Neuronal stem cell (in vitro differentiated cells): ENCODE measurements around the gene MSMO1.
A peak's percentile ranks its signal among the peaks of the same experiment; 100 is the strongest.

Experiments used
- DNase-seq: peaks from one replicate; pipeline ENCODE4 v3.0.0-alpha.2; 2013; ENCODE audit warnings: low spot score
- H2AFZ ChIP-seq: one replicate; pipeline ENCODE4 v1.6.1; 2013; ENCODE audit warnings: mild to moderate bottlenecking, low read length, inconsistent platforms
- H2AK5ac ChIP-seq: 2 replicates; pipeline ENCODE4 v1.6.1; 2013; ENCODE audit warnings: low read depth, mild to moderate bottlenecking, inconsistent platforms, low read length, moderate library complexity, mixed read lengths
- H2BK120ac ChIP-seq: 2 replicates; pipeline ENCODE4 v1.6.1; 2013; ENCODE audit warnings: low read depth, mild to moderate bottlenecking, inconsistent platforms, low read length, moderate library complexity, mixed read lengths
- H2BK12ac ChIP-seq: one replicate; pipeline ENCODE4 v1.6.1; 2013; ENCODE audit warnings: low read length, inconsistent platforms
- H2BK15ac ChIP-seq: 2 replicates; pipeline ENCODE4 v1.6.1; 2013; ENCODE audit warnings: mild to moderate bottlenecking, low read length, inconsistent platforms, mixed read lengths
- H2BK5ac ChIP-seq: one replicate; pipeline ENCODE4 v1.6.1; 2013; ENCODE audit warnings: inconsistent platforms, mild to moderate bottlenecking, low read length, moderate library complexity
- H3K14ac ChIP-seq: one replicate; pipeline ENCODE4 v1.6.1; 2013; ENCODE audit warnings: low read length, inconsistent platforms
- H3K18ac ChIP-seq: 2 replicates; pipeline ENCODE4 v1.6.1; 2013; ENCODE audit warnings: low read length, inconsistent platforms
- H3K23ac ChIP-seq: 2 replicates; pipeline ENCODE4 v1.6.1; 2013; ENCODE audit warnings: low read depth, mild to moderate bottlenecking, mixed read lengths, low read length, inconsistent platforms; ENCODE audit not compliant: poor library complexity
- H3K27ac ChIP-seq: replicated peaks from 3 replicates; pipeline ENCODE4 v1.5.1; 2013; ENCODE audit warnings: low read length, inconsistent platforms
- H3K27me3 ChIP-seq, 3 experiments: 2 replicates each; pipeline ENCODE4 v1.6.1; 2013; ENCODE audit warnings: low read length in 3 of 3, mild to moderate bottlenecking in 2 of 3, inconsistent platforms in 1 of 3, low read depth in 1 of 3, mixed read lengths in 1 of 3, moderate library complexity in 1 of 3; ENCODE audit not compliant: control insufficient read depth in 3 of 3, insufficient read depth in 3 of 3
- H3K36me3 ChIP-seq, 2 donors: replicated peaks in 1 of 2; 2 replicates each; pipeline ENCODE4 v1.6.1; 2013; ENCODE audit warnings: low read length in 2 of 2; ENCODE audit not compliant: control insufficient read depth in 2 of 2, insufficient read depth in 2 of 2
- H3K4ac ChIP-seq: 2 replicates; pipeline ENCODE4 v1.6.1; 2013; ENCODE audit warnings: inconsistent platforms, mild to moderate bottlenecking, low read length, moderate library complexity
- H3K4me1 ChIP-seq, 2 donors: 1 replicate in 1 of 2; 2 replicates in 1 of 2; pipeline ENCODE4 v1.6.1; 2013; ENCODE audit warnings: low read length in 2 of 2, low read depth in 1 of 2; ENCODE audit not compliant: control insufficient read depth in 2 of 2, insufficient read depth in 1 of 2
- H3K4me2 ChIP-seq: one replicate; pipeline ENCODE4 v1.6.1; 2013; ENCODE audit warnings: mild to moderate bottlenecking, low read length, inconsistent platforms; ENCODE audit not compliant: insufficient read depth, poor library complexity, severe bottlenecking
- H3K4me3 ChIP-seq, 2 donors: 2 replicates each; pipeline ENCODE4 v1.5.1; 2013; ENCODE audit warnings: low read length in 2 of 2, mild to moderate bottlenecking in 2 of 2, inconsistent platforms in 1 of 2, moderate library complexity in 1 of 2
- H3K79me1 ChIP-seq: one replicate; pipeline ENCODE4 v1.6.1; 2013; ENCODE audit warnings: low read depth, mild to moderate bottlenecking, inconsistent platforms, low read length, moderate library complexity
- H3K9ac ChIP-seq: one replicate; pipeline ENCODE4 v1.6.1; 2013; ENCODE audit warnings: mild to moderate bottlenecking, low read depth, low read length, inconsistent platforms; ENCODE audit not compliant: poor library complexity
- H3K9me3 ChIP-seq, 2 donors: replicated peaks in 1 of 2; 2 replicates each; pipeline versions ENCODE3 to v1.6.1; 2013; ENCODE audit warnings: low read length in 2 of 2, mild to moderate bottlenecking in 2 of 2, inconsistent platforms in 1 of 2, low read depth in 1 of 2, mixed read lengths in 1 of 2, moderate library complexity in 1 of 2; ENCODE audit not compliant: control insufficient read depth in 2 of 2, insufficient read depth in 1 of 2
- H4K8ac ChIP-seq: one replicate; pipeline ENCODE4 v1.6.1; 2013; ENCODE audit warnings: low read depth, mild to moderate bottlenecking, inconsistent platforms, low read length, moderate library complexity
- H4K91ac ChIP-seq: one replicate; pipeline ENCODE4 v1.6.1; 2013; ENCODE audit warnings: low read length, low read depth, mild to moderate bottlenecking, inconsistent platforms; ENCODE audit not compliant: poor library complexity
- WGBS, 2 donors: extraction: QIAGEN DNeasy Blood & Tissue Kit; methylation state at CpG; one replicate each; pipeline ENCODE4 v1.1.7; 2013; ENCODE audit warnings: missing lambda C conversion rate in 2 of 2, mixed read lengths in 1 of 2; ENCODE audit not compliant: insufficient read length in 2 of 2, insufficient replicate concordance in 1 of 2; ENCODE audit errors: extremely low coverage in 2 of 2; 5-methylcytosine and 5-hydroxymethylcytosine counted together

The MSMO1 gene

GRCh38 chr4:165367040-165367439 lies 39.6 kb downstream of the MSMO1 start:
- H4K8ac ChIP-seq, result no peak overlapping the region
- H2BK15ac ChIP-seq, result no peak overlapping the region
- no peak overlapping the region for H2AK5ac ChIP-seq
- no peak overlapping the region for H2BK120ac ChIP-seq
- H3K18ac ChIP-seq, result no peak overlapping the region
- no peak overlapping the region for H3K4me3 ChIP-seq
- peak overlapping the region; percentile 75 for H3K14ac ChIP-seq
- no peak overlapping the region for H3K27ac ChIP-seq
- no peaks in the 10 kb centered on the region for H3K9me3 ChIP-seq
- no peak overlapping the region for H2AFZ ChIP-seq
- no peak overlapping the region for H3K4me2 ChIP-seq
- no peak for DNase-seq
- H3K4me1 ChIP-seq, result no peaks in the 10 kb centered on the region
- H3K36me3 ChIP-seq, result no peaks in the 10 kb centered on the region
- no peak overlapping the region for H2BK5ac ChIP-seq
- WGBS, 2 donors, result no CpG with 5 or more reads among the region's 4 CpGs
- H2BK12ac ChIP-seq, result no peak overlapping the region
- H3K79me1 ChIP-seq, result no peaks in the 10 kb centered on the region
- H3K9ac ChIP-seq, result no peak overlapping the region
- H3K4ac ChIP-seq, result no peak overlapping the region
- H3K27me3 ChIP-seq, result no peaks in the 10 kb centered on the region
- no peak overlapping the region for H4K91ac ChIP-seq
- H3K23ac ChIP-seq, result no peak overlapping the region

DNA sequence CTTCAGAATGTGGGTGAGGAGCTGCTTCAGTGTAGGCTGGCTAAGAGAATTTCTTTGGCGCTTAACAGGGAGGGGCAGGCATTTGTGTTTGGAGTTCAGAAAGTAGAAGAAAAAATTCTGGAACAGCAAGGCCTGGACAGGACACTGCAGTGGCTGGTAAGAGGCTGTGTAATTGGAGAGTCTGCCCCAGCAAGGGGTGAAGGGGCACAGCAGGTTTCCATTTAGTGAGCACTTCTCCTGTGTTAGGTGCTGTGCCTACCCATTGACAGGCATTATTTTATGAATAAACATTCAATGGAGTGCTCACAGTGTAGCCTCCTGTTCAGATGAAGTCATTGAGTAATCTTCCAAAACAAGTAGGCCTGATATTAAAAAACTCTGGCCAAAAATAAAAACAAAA lies 40.6 kb downstream of the MSMO1 start:
- no peak overlapping the region for H3K23ac ChIP-seq
- no peak overlapping the region for H4K8ac ChIP-seq
- no CpG with 5 or more reads among the region's 1 CpG for WGBS, 2 donors
- no peak overlapping the region for H3K9ac ChIP-seq
- no peak overlapping the region for H2BK120ac ChIP-seq
- H4K91ac ChIP-seq, result no peak overlapping the region
- no peaks in the 10 kb centered on the region for H3K9me3 ChIP-seq
- no peaks in the 10 kb centered on the region for H3K36me3 ChIP-seq
- H3K4me3 ChIP-seq, result no peak overlapping the region
- H3K14ac ChIP-seq, result no peak overlapping the region
- no peak overlapping the region for H3K4me2 ChIP-seq
- H2BK15ac ChIP-seq, result no peak overlapping the region
- H3K27me3 ChIP-seq, result no peaks in the 10 kb centered on the region
- H3K4ac ChIP-seq, result no peak overlapping the region
- H3K27ac ChIP-seq, result no peak overlapping the region
- H3K79me1 ChIP-seq, result no peaks in the 10 kb centered on the region
- H2BK5ac ChIP-seq, result no peak overlapping the region
- no peak overlapping the region for H2AK5ac ChIP-seq
- no peak overlapping the region for H2BK12ac ChIP-seq
- no peaks in the 10 kb centered on the region for H3K4me1 ChIP-seq
- no peak for DNase-seq
- no peak overlapping the region for H3K18ac ChIP-seq
- no peak overlapping the region for H2AFZ ChIP-seq

GRCh38 chr4:165368567-165368966 lies 41.1 kb downstream of the MSMO1 start:
- no peak overlapping the region for H2BK120ac ChIP-seq
- H3K4me3 ChIP-seq, result no peak overlapping the region
- H3K14ac ChIP-seq, result no peak overlapping the region
- H2BK12ac ChIP-seq, result no peak overlapping the region
- no peak overlapping the region for H3K23ac ChIP-seq
- H4K8ac ChIP-seq, result no peak overlapping the region
- H2AFZ ChIP-seq, result no peak overlapping the region
- no peaks in the 10 kb centered on the region for H3K36me3 ChIP-seq
- no peaks in the 10 kb centered on the region for H3K9me3 ChIP-seq
- no peak overlapping the region for H2BK5ac ChIP-seq
- H4K91ac ChIP-seq, result no peak overlapping the region
- H3K27me3 ChIP-seq, result no peaks in the 10 kb centered on the region
- no peak overlapping the region for H3K18ac ChIP-seq
- H3K9ac ChIP-seq, result no peak overlapping the region
- no peak overlapping the region for H3K27ac ChIP-seq
- H3K4me1 ChIP-seq, result no peaks in the 10 kb centered on the region
- H2BK15ac ChIP-seq, result no peak overlapping the region
- no CpG with 5 or more reads among the region's 1 CpG for WGBS, 2 donors
- no peak overlapping the region for H3K4me2 ChIP-seq
- no peak overlapping the region for H2AK5ac ChIP-seq
- DNase-seq, result no peak
- no peak overlapping the region for H3K4ac ChIP-seq
- H3K79me1 ChIP-seq, result no peaks in the 10 kb centered on the region

- Histone ChIP-seq H3K36me3 (no peaks in the 10 kb centered on the region), H3K9ac (no peak overlapping the region), H2AK5ac (no peak overlapping the region), H2AFZ (no peak overlapping the region), H3K27ac (no peak overlapping the region), H3K23ac (no peak overlapping the region), H3K4ac (no peak overlapping the region), H3K27me3 (no peaks in the 10 kb centered on the region), H3K4me2 (no peak overlapping the region), H2BK12ac (no peak overlapping the region), H3K9me3 (no peaks in the 10 kb centered on the region), H4K8ac (no peak overlapping the region), H3K4me1 (no peaks in the 10 kb centered on the region), H2BK15ac (no peak overlapping the region), H3K14ac (no peak overlapping the region), H4K91ac (no peak overlapping the region), H3K4me3 (no peak overlapping the region), H2BK5ac (no peak overlapping the region), H3K18ac (no peak overlapping the region), H3K79me1 (no peaks in the 10 kb centered on the region), H2BK120ac (no peak overlapping the region)
- no CpG with 5 or more reads among the region's 5 CpGs for WGBS, 2 donors
- DNase-seq, result no peak
Measured at GRCh38 chr4:165369522-165369921, 42.1 kb downstream of the MSMO1 start.
